Fibroblast of mammary gland (primary cell): ENCODE measurements around the gene PRKCSH.
A peak's percentile ranks its signal among the peaks of the same experiment; 100 is the strongest.

Experiments used
- DNase-seq: peaks from one replicate; pipeline ENCODE4 v3.0.0-alpha.2; 2010; ENCODE audit warnings: low read depth
- H3K4me3 ChIP-seq: 2 replicates; pipeline ENCODE4 v1.5.1; 2011; ENCODE audit warnings: low read depth, mild to moderate bottlenecking, low read length, moderate library complexity; ENCODE audit not compliant: control insufficient read depth
- TF ChIP-seq, protein P1 (sequence below): conservative IDR thresholded peaks from 2 replicates; pipeline ENCODE4 v1.5.1; 2011; ENCODE audit warnings: low read depth, low read length, inconsistent platforms; ENCODE audit not compliant: control insufficient read depth, insufficient read depth

PRKCSH gene

GRCh38 chr19:11410682-11411081, 24.8 kb upstream of the PRKCSH start:
- no peak for DNase-seq
- TF ChIP-seq, protein P1, sequence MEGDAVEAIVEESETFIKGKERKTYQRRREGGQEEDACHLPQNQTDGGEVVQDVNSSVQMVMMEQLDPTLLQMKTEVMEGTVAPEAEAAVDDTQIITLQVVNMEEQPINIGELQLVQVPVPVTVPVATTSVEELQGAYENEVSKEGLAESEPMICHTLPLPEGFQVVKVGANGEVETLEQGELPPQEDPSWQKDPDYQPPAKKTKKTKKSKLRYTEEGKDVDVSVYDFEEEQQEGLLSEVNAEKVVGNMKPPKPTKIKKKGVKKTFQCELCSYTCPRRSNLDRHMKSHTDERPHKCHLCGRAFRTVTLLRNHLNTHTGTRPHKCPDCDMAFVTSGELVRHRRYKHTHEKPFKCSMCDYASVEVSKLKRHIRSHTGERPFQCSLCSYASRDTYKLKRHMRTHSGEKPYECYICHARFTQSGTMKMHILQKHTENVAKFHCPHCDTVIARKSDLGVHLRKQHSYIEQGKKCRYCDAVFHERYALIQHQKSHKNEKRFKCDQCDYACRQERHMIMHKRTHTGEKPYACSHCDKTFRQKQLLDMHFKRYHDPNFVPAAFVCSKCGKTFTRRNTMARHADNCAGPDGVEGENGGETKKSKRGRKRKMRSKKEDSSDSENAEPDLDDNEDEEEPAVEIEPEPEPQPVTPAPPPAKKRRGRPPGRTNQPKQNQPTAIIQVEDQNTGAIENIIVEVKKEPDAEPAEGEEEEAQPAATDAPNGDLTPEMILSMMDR = no peak
- H3K4me3 ChIP-seq = no peak overlapping the region

DNA sequence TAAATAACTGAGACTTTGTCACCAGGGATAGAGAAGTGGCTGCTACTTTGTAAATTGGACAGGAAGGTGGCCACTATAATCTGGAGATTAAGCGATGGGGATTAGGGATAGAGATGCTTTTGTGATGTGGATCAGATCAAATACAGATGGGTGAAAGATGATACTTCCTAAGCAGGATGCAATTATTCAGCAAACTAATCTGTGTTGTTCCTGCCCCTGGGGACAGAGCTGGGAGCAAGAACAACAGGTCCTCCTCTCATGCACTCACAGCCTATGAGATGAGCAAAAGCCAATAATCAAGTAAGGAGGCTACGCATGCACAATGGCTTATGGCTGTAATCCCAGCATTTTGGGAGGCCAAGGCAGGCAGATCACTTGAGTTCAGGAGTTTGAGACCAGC, 20.9 kb upstream of the PRKCSH start:
- TF ChIP-seq, protein P1 = no peak
- DNase-seq = peak; percentile 42
- no peak overlapping the region for H3K4me3 ChIP-seq

- TF ChIP-seq, protein P1 = no peak
- DNase-seq = no peak
- no peak overlapping the region for H3K4me3 ChIP-seq
Measured at GRCh38 chr19:11416346-11417052, 18.9 kb upstream of the PRKCSH start.

DNA sequence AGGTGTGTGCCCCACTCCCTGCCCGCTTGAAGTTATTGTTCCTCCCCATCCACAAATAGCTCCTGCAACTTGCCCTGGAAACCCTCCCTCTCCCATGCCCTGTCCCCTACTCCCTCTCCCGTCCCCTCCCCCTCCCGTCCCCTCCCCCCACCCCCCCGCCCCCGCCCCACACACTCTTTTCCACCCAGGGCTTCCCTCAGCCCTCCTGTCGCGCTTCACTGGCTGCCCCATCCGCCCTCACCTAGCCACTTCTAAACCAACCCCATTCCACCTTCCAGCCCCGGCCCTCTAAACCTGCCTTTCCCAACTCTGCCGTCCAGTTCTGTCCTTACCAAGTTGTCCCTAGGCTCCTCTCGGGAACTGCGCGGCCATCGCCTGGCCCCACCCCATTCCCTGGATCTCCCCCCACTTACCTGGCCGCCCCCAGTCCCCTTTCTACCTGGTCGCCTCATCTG, 17.3 kb upstream of the PRKCSH start:
- H3K4me3 ChIP-seq = no peak overlapping the region
- TF ChIP-seq, protein P1 = no peak
- DNase-seq = no peak

GRCh38 chr19:11418549-11419506, 16.6 kb upstream of the PRKCSH start, which contains the start of gene RGL3:
RGL3 (minus strand) TSS chr19:11419314; CDS start chr19:11419278, 36 bp downstream.
- TF ChIP-seq, protein P1 = no peak
- no peak for DNase-seq
- no peak within 1 kb of the TSS for H3K4me3 ChIP-seq

DNA sequence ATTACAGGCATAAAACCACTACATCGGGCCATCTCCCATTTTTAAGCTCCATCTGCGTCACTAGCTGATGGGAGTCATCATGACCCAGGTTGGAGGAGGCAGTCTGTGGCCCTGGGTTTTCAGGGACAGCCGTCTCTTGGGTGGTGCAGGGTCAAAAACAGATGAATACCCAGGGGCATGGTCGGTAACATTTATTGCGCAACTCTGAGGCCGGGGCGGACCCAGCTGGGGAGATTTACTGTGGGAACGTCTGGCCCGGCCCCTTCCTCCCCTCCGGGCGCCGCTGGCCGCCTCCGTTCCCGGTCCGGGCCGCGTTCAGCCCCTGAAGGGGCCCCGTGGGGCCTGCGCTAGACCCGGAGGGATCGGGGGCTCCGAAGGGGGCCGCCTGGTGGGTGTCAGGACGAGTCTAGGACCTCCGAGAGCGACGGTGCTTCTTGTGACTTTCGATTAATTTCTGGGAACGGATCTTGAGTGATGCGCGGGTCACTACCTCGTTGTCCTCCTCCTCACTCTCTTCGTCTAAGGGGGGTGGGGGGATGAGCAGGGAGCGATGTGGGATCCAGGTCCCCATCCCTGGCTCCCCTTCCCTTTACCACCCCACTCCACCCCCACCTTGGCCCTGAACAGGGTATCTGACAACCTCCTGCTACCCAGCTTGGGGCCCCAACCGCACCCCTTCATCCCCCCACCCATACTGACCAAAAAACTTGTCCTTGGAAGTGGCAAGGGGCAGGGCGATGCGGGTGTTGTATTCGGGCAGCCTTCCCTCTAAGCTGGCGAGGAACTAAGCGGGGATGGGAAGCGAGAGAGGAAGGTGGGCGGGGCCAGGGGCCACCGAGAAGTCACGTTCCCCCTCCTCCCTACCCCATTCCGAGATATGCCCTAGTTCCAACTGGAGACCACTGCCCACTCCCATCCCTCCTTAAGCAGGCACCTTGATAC, 14.7 kb upstream of the PRKCSH start:
- H3K4me3 ChIP-seq = peak overlapping the region; percentile 4
- TF ChIP-seq, protein P1 = no peak
- DNase-seq = peak; percentile 80
